ENCODE results near the gene TSPAN18. TPM values are rescaled to one million over a fixed set of nuclear protein-coding genes. Genes with fewer than 3 reads are reported as not detected.

TSPAN18 gene
- total RNA-seq, 4 donors from 2014 or later: 2.1 to 9.1 (median 2.5) TPM

DNA sequence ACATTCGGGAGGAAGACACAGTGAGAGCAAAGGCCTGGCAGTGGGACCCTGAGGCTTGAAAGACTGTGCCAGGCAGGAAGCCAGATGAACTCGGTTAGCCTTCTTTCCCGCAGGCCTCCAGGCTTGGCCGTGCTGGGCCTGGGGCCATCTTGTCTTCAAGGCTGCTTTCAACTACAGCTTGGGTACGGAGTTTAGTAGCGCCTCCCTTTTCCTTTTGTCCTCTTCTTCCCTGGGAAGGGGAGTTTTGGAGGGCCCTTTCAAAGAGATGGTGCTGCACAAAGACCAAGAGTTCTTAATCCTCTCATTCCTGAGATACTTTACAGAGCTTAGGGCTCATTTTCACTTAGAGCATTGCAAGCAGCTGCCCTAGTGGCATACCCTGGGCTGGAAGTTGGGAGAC lies 136.5 kb downstream of the TSPAN18 start:
- Histone ChIP-seq H3K27ac (no peak overlapping the region), H3K4me1 (no peaks in the 10 kb centered on the region), H3K27me3 (no peaks in the 10 kb centered on the region), H3K36me3 (no peaks in the 10 kb centered on the region), H3K4me3 (no peak overlapping the region), H3K9me3 (no peaks in the 10 kb centered on the region)
- in situ Hi-C loops (cut with MboI; ENCODE audit: low sequenced_read_pairs in 4 of 4) (no loop called here), intact Hi-C loops (cut with DNase I; ENCODE audit: low total_unique reads) (no loop called here)
- no peak for ATAC-seq
- DNase-seq: no peak
- TF ChIP-seq, protein P1, sequence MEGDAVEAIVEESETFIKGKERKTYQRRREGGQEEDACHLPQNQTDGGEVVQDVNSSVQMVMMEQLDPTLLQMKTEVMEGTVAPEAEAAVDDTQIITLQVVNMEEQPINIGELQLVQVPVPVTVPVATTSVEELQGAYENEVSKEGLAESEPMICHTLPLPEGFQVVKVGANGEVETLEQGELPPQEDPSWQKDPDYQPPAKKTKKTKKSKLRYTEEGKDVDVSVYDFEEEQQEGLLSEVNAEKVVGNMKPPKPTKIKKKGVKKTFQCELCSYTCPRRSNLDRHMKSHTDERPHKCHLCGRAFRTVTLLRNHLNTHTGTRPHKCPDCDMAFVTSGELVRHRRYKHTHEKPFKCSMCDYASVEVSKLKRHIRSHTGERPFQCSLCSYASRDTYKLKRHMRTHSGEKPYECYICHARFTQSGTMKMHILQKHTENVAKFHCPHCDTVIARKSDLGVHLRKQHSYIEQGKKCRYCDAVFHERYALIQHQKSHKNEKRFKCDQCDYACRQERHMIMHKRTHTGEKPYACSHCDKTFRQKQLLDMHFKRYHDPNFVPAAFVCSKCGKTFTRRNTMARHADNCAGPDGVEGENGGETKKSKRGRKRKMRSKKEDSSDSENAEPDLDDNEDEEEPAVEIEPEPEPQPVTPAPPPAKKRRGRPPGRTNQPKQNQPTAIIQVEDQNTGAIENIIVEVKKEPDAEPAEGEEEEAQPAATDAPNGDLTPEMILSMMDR (IDR thresholded peaks at IDR 0.05 in 4 of 5, conservative IDR thresholded peaks at IDR 0.05 in 1 of 5): no peak
- no peak for TF ChIP-seq POLR2A (IDR thresholded peaks at IDR 0.05)

DNA sequence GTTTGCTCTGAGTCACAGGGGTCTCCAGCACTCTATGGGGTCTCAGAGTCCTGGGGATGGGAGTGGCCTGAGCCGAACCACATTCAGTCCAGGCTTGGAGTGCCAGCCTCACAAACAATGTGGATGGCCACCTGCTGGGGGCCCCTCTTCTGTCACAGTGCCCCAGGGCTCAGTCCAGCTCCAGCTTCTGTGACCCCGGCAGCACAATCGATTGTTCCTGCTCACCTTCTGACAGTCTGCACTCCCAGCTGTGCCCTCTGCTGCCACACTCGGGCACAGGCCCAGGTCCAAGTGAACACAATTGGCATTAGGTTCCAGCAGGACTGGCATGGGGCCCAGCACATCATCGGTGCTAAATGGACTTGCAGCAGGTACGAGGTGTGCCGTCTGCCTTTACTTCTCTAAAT lies 139.1 kb downstream of the TSPAN18 start:
- ATAC-seq (no peak), DNase-seq (no peak)
- H3K4me1 ChIP-seq: no peaks in the 10 kb centered on the region
- no peaks in the 10 kb centered on the region for H3K36me3 ChIP-seq
- no peaks in the 10 kb centered on the region for H3K9me3 ChIP-seq
- in situ Hi-C loops (cut with MboI; ENCODE audit: low sequenced_read_pairs in 4 of 4): no loop called here
- H3K4me3 ChIP-seq: no peak overlapping the region
- intact Hi-C loops (cut with DNase I; ENCODE audit: low total_unique reads): no loop called here
- TF ChIP-seq, protein P1 (IDR thresholded peaks at IDR 0.05 in 4 of 5, conservative IDR thresholded peaks at IDR 0.05 in 1 of 5): no peak
- no peak for TF ChIP-seq POLR2A (IDR thresholded peaks at IDR 0.05)
- no peak overlapping the region for H3K27ac ChIP-seq
- no peaks in the 10 kb centered on the region for H3K27me3 ChIP-seq

DNA sequence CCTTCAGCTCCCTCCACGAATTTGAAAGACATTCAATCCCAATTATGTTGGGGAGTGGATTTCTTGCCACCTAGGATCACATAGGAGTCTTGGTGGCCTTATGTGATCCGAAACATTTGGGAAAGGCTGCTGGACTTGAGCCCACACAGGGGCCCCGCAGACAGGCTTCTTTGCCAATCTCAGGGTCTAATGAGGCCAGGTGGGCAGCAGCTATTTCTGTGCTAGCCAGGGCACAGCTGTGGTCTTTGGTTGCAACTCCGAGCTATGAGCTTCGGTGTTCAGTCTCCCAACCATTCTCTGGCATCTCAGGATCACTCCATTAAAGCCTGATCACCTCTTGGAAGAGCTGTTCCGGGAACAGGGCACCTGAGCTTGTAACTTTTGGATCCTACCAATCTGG lies 139.5 kb downstream of the TSPAN18 start:
- Histone ChIP-seq H3K36me3 (no peaks in the 10 kb centered on the region), H3K9me3 (no peaks in the 10 kb centered on the region), H3K4me1 (no peaks in the 10 kb centered on the region), H3K27me3 (no peaks in the 10 kb centered on the region), H3K4me3 (no peak overlapping the region), H3K27ac (no peak overlapping the region)
- no peak for DNase-seq
- TF ChIP-seq, protein P1 (IDR thresholded peaks at IDR 0.05 in 4 of 5, conservative IDR thresholded peaks at IDR 0.05 in 1 of 5): no peak
- no peak for TF ChIP-seq POLR2A (IDR thresholded peaks at IDR 0.05)
- in situ Hi-C loops (cut with MboI; ENCODE audit: low sequenced_read_pairs in 4 of 4): no loop called here
- intact Hi-C loops (cut with DNase I; ENCODE audit: low total_unique reads): no loop called here
- no peak for ATAC-seq

DNA sequence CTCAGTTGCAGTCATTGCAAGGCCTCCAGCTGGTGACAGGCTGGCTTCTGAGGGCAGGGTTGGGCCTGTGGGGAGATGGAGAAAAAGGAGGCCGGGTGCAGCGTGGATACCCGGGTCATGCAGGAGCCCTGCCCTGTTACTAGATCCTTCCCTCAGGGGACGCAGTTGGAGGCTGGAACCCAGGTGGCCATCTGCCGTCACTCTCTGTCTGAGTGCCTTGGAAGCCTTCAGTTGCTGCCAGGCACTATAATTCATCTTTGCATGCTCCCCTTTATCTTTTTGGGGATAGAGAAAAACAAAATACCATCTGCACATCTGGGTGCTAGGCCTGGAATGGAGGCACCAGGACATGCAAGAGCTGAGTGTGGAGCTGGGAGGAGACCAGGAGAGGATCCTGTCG lies 141.3 kb downstream of the TSPAN18 start:
- TF ChIP-seq, protein P1 (IDR thresholded peaks at IDR 0.05 in 4 of 5, conservative IDR thresholded peaks at IDR 0.05 in 1 of 5): no peak
- TF ChIP-seq POLR2A (IDR thresholded peaks at IDR 0.05): no peak
- Histone ChIP-seq H3K4me3 (no peak overlapping the region), H3K9me3 (no peaks in the 10 kb centered on the region), H3K27ac (no peak overlapping the region), H3K4me1 (no peaks in the 10 kb centered on the region), H3K27me3 (no peaks in the 10 kb centered on the region), H3K36me3 (no peaks in the 10 kb centered on the region)
- intact Hi-C loops (cut with DNase I; ENCODE audit: low total_unique reads) (no loop called here), in situ Hi-C loops (cut with MboI; ENCODE audit: low sequenced_read_pairs in 4 of 4) (no loop called here)
- ATAC-seq (no peak), DNase-seq (no peak)

Measured in gastrocnemius medialis (tissue), 4 donors.